ENCODE measurements around the gene ATP11A.

DNA sequence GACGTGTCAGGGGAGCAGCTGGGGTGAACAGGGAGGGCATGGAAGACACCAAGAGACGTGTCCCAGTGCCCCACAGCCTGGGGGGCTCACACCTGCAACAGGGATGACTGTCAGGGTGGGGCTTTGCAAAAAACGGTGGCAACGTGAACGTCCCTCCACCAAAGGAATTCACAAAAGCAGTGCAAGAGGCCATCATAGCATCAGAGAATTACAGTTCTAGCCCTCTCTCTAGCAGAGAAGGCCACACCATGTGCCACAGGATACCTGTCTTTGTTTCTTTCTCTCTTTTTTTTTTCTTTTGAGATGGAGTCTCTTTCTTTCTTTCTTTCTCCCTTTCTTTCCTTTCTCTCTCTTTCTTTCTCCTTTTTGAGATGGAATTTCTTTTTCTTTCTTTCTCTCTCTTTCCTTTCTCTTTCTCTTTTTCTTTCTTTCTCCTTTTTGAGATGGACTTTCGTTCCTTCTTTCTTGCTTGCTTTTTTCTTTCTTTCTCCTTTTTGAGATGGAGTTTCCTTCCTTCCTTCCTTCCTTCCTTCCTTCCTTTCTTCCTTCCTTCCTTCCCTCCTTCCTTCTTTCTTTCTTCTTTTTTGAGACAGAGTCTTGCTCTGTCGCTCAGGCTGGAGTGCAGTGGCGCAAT is 17.1 kb upstream of the ATP11A start:
- no peak for TF ChIP-seq GATA2 (IDR thresholded peaks at IDR 0.05; ENCODE audit: low read depth, low read length)
- no peak for TF ChIP-seq GATA3 (IDR thresholded peaks at IDR 0.05; ENCODE audit: low read depth, low read length)
